ENCODE measurements around the gene PDZRN3. TPM values are rescaled to one million over a fixed set of nuclear protein-coding genes. Genes with fewer than 3 reads are reported as not detected.

Gene PDZRN3
- total and polyA plus RNA-seq, 2 donors (not counting 3 experiments of a cell fraction or from before 2014, with no cell fraction given) = not detected

DNA sequence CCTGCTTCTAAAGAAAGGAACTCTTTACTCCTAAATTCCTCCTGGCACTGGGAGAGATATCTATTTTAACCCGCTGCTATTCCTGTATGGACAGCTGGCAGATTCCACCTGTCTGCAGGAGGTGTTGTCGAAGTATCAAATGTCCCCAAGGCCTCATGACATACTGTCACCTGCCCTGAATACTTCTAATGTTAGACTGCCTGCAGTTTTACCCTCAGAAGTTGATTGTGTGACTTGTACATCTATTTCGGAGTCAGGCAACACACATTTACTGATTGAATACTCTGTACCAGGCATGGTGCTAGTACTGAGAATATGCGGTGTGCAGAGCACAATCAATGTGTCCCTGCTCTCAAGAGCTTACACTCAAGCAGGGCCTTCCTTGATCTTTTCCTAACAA, 38.6 kb downstream of the PDZRN3 start:
- H3K36me3 ChIP-seq (ENCODE audit: control insufficient read depth in 2 of 2, extremely low read depth in 1 of 2, insufficient read depth in 2 of 2, low read length in 2 of 2) = no peaks in the 10 kb centered on the region
- no peaks in the 10 kb centered on the region for H3K9me3 ChIP-seq (replicated peaks; ENCODE audit: control insufficient read depth, insufficient read depth, low read length)
- no peak overlapping the region for H3K4me2 ChIP-seq (ENCODE audit: insufficient read depth, low read length)
- no peaks in the 10 kb centered on the region for H4K20me1 ChIP-seq (replicated peaks; ENCODE audit: control insufficient read depth, extremely low read depth, insufficient read depth, low read length)
- intact Hi-C loops (cut with micrococcal nuclease) (no loop called here), dilution Hi-C loops (cut with MboI; ENCODE audit: extremely low pct_ligation_motif_present, low sequenced_read_pairs) (no loop called here)
- DNase-seq (ENCODE audit: low read depth, low spot score) (no peak), FAIRE-seq (no peak)
- no peaks in the 10 kb centered on the region for H3K79me2 ChIP-seq (ENCODE audit: control insufficient read depth, insufficient read depth, low read length)
- no peaks in the 10 kb centered on the region for H3K27me3 ChIP-seq (ENCODE audit: control insufficient read depth in 2 of 2, insufficient read depth in 2 of 2, low read length in 2 of 2)
- BruUV-seq (replicated peaks) = no TSS peak
- no peak overlapping the region for H2AFZ ChIP-seq (ENCODE audit: low read depth, low read length)
- H3K4me1 ChIP-seq (ENCODE audit: control insufficient read depth, extremely low read depth, insufficient read depth, low read length) = no peaks in the 10 kb centered on the region
- H3K27ac ChIP-seq (ENCODE audit: insufficient read depth, low read depth, low read length) = no peak overlapping the region
- H3K9me1 ChIP-seq (replicated peaks; ENCODE audit: control insufficient read depth, extremely low read depth, insufficient read depth, low read length) = no peaks in the 10 kb centered on the region
- TF ChIP-seq FOS (IDR thresholded peaks at IDR 0.05; ENCODE audit: borderline replicate concordance, insufficient read depth, low read length) (no peak), JUN (IDR thresholded peaks at IDR 0.05; ENCODE audit: borderline replicate concordance, insufficient read depth, insufficient read length, low read depth) (no peak), GATA2 (IDR thresholded peaks at IDR 0.05; ENCODE audit: insufficient read depth, insufficient read length, low read depth, low read length) (no peak), EZH2 (IDR thresholded peaks at IDR 0.05; ENCODE audit: borderline replicate concordance, low read depth, low read length, severe bottlenecking) (no peak), POLR2A (IDR thresholded peaks at IDR 0.05; ENCODE audit: low read depth, low read length) (no peak), MYC (IDR thresholded peaks at IDR 0.05; ENCODE audit: low read depth, low read length) (no peak), POLR2AphosphoS5 (IDR thresholded peaks at IDR 0.05; ENCODE audit: insufficient read depth, low read depth, low read length) (no peak)
- TF ChIP-seq, protein P1, sequence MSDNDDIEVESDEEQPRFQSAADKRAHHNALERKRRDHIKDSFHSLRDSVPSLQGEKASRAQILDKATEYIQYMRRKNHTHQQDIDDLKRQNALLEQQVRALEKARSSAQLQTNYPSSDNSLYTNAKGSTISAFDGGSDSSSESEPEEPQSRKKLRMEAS (IDR thresholded peaks at IDR 0.05; ENCODE audit: insufficient read depth, insufficient read length) = no peak
- TF ChIP-seq, protein P2, sequence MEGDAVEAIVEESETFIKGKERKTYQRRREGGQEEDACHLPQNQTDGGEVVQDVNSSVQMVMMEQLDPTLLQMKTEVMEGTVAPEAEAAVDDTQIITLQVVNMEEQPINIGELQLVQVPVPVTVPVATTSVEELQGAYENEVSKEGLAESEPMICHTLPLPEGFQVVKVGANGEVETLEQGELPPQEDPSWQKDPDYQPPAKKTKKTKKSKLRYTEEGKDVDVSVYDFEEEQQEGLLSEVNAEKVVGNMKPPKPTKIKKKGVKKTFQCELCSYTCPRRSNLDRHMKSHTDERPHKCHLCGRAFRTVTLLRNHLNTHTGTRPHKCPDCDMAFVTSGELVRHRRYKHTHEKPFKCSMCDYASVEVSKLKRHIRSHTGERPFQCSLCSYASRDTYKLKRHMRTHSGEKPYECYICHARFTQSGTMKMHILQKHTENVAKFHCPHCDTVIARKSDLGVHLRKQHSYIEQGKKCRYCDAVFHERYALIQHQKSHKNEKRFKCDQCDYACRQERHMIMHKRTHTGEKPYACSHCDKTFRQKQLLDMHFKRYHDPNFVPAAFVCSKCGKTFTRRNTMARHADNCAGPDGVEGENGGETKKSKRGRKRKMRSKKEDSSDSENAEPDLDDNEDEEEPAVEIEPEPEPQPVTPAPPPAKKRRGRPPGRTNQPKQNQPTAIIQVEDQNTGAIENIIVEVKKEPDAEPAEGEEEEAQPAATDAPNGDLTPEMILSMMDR (IDR thresholded peaks at IDR 0.05; ENCODE audit: extremely low read depth in 1 of 2, insufficient read depth in 1 of 2, low read depth in 1 of 2, low read length in 2 of 2) = no peak
- CTCF ChIA-PET = no interaction called here
- H3K4me3 ChIP-seq (replicated peaks in 1 of 3; ENCODE audit: insufficient read depth in 1 of 3, low read depth in 1 of 3, low read length in 3 of 3) = no peak overlapping the region
- H3K9ac ChIP-seq (replicated peaks; ENCODE audit: extremely low read depth, insufficient read depth, low read length) = no peak overlapping the region
- POLR2A ChIA-PET = no interaction called here
